ENCODE measurements around the gene GSG1.

DNA sequence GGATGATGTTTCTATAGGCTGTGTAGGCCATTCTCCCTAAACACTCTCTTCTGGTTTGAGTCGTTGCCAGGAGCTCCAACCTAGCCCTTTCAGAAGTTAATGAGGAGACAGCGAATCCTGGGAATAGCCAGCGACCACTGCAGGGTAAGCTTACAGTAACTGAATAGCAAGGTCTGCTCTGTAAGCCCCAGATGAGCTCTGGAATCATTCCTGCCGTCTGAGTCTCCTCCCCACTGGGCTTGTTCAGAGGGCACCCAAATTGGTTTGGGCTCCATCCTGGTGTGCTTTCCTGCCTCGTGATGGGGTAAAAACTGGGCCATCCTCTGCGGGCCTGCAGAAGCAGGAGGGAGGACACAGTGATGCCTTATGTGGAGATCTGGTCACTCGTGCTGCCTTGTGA is 49.7 kb upstream of the GSG1 start:
- no peak for TF ChIP-seq POLR2AphosphoS5 (IDR thresholded peaks at IDR 0.05; ENCODE audit: borderline replicate concordance, low read depth, low read length)
- TF ChIP-seq EZH2 (IDR thresholded peaks at IDR 0.05), result no peak
